Loucy (cell line): ENCODE results near the gene FSTL4.

ENCODE experiments used
- CTCF ChIP-seq: fragments of 200-600 bp; sonication (generic); conservative IDR thresholded peaks from 2 replicates; pipeline ENCODE4 v1.5.1; 2014; ENCODE audit warnings: mild to moderate bottlenecking, antibody characterized with exemption, low read length
- EZH2phosphoT487 ChIP-seq: fragments of 200-600 bp; IDR thresholded peaks from 2 replicates; pipeline ENCODE4 v1.6.1; 2018; ENCODE audit warnings: antibody characterized with exemption, mild to moderate bottlenecking, moderate library complexity, borderline replicate concordance

GRCh38 chr5:133234911-133235310, 377.4 kb downstream of the FSTL4 start:
- TF ChIP-seq CTCF (no peak), EZH2phosphoT487 (no peak)
